ENCODE data around the gene ARL14EPL.

- TF ChIP-seq, protein P1, sequence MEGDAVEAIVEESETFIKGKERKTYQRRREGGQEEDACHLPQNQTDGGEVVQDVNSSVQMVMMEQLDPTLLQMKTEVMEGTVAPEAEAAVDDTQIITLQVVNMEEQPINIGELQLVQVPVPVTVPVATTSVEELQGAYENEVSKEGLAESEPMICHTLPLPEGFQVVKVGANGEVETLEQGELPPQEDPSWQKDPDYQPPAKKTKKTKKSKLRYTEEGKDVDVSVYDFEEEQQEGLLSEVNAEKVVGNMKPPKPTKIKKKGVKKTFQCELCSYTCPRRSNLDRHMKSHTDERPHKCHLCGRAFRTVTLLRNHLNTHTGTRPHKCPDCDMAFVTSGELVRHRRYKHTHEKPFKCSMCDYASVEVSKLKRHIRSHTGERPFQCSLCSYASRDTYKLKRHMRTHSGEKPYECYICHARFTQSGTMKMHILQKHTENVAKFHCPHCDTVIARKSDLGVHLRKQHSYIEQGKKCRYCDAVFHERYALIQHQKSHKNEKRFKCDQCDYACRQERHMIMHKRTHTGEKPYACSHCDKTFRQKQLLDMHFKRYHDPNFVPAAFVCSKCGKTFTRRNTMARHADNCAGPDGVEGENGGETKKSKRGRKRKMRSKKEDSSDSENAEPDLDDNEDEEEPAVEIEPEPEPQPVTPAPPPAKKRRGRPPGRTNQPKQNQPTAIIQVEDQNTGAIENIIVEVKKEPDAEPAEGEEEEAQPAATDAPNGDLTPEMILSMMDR (IDR thresholded peaks at IDR 0.05; ENCODE audit: low read depth, low read length): no peak
- TF ChIP-seq EZH2phosphoT487 (IDR thresholded peaks at IDR 0.05; ENCODE audit: low read depth): no peak
Measured at GRCh38 chr5:116044073-116044472, 11.8 kb downstream of the ARL14EPL start.
